Hepatocyte (in vitro differentiated cells): ENCODE results near the gene STAT1.

Source experiments
- CTCF ChIP-seq: fragments of 200-600 bp; sonication (generic); IDR thresholded peaks from 2 replicates; pipeline ENCODE4 v1.5.1; 2016; ENCODE audit warnings: antibody characterized with exemption, mild to moderate bottlenecking; ENCODE audit not compliant: poor library complexity
- EZH2 ChIP-seq: fragments of 200-600 bp; sonication (generic); IDR thresholded peaks from 2 replicates; pipeline ENCODE4 v1.6.1; 2016; ENCODE audit warnings: antibody characterized with exemption, mild to moderate bottlenecking, borderline replicate concordance

DNA sequence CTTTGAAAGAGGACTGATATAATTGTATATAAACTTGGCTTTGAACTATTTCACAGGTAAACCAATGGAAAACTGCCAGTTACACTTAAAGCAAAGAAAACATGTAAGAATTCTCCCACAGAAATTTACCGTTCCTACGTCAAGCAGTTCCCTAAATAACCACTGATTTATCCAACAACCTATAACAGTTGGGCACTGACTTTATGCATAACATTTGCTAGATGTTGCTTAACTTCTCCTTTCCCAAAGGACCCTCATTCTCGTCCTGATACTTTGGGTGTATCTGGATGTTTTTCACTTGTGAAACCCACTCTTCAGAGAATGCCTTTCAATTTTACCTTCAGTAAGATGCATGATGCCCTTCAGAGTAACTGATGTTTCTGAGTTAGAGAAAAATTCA lies 43.8 kb downstream of the STAT1 start:
- TF ChIP-seq CTCF: no peak
- no peak for TF ChIP-seq EZH2
